ENCODE data around the gene PLOD3. TPM values are rescaled to one million over a fixed set of nuclear protein-coding genes. Genes with fewer than 3 reads are reported as not detected.
A peak's percentile ranks its signal among the peaks of the same experiment; 100 is the strongest.

The PLOD3 gene
- total and polyA plus RNA-seq, 9 of the 15 experiments (the other 6 are each of a cell fraction or from before 2014, with no cell fraction given) = 2.8 to 101 (median 30.9) TPM

- TF ChIP-seq ZNF780A (CRISPR knock-in tag; IDR thresholded peaks at IDR 0.05) = no peak
- peak; percentile 69; the same call in 1 of the 2 replicates for TF ChIP-seq ATF7 (IDR thresholded peaks at IDR 0.05)
- no peak for TF ChIP-seq ETS2 (tag; IDR thresholded peaks at IDR 0.05; ENCODE audit: borderline replicate concordance, poor library complexity, severe bottlenecking)
- TF ChIP-seq, protein P1, sequence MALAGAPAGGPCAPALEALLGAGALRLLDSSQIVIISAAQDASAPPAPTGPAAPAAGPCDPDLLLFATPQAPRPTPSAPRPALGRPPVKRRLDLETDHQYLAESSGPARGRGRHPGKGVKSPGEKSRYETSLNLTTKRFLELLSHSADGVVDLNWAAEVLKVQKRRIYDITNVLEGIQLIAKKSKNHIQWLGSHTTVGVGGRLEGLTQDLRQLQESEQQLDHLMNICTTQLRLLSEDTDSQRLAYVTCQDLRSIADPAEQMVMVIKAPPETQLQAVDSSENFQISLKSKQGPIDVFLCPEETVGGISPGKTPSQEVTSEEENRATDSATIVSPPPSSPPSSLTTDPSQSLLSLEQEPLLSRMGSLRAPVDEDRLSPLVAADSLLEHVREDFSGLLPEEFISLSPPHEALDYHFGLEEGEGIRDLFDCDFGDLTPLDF (CRISPR knock-in tag; IDR thresholded peaks at IDR 0.05) = 0 out of 2 replicates have a peak, but pooled peaks have one; percentile 31
- no peak for TF ChIP-seq ZNF707 (CRISPR knock-in tag; conservative IDR thresholded peaks at IDR 0.05)
- TF ChIP-seq, protein P2, sequence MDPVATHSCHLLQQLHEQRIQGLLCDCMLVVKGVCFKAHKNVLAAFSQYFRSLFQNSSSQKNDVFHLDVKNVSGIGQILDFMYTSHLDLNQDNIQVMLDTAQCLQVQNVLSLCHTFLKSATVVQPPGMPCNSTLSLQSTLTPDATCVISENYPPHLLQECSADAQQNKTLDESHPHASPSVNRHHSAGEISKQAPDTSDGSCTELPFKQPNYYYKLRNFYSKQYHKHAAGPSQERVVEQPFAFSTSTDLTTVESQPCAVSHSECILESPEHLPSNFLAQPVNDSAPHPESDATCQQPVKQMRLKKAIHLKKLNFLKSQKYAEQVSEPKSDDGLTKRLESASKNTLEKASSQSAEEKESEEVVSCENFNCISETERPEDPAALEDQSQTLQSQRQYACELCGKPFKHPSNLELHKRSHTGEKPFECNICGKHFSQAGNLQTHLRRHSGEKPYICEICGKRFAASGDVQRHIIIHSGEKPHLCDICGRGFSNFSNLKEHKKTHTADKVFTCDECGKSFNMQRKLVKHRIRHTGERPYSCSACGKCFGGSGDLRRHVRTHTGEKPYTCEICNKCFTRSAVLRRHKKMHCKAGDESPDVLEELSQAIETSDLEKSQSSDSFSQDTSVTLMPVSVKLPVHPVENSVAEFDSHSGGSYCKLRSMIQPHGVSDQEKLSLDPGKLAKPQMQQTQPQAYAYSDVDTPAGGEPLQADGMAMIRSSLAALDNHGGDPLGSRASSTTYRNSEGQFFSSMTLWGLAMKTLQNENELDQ (CRISPR knock-in tag; IDR thresholded peaks at IDR 0.05; ENCODE audit: borderline replicate concordance) = no peak
- TF ChIP-seq ZNF830 (CRISPR knock-in tag; IDR thresholded peaks at IDR 0.05) = no peak
- no peak for TF ChIP-seq ZC3H4 (CRISPR knock-in tag; IDR thresholded peaks at IDR 0.05; ENCODE audit: borderline replicate concordance)
- TF ChIP-seq, protein P3, sequence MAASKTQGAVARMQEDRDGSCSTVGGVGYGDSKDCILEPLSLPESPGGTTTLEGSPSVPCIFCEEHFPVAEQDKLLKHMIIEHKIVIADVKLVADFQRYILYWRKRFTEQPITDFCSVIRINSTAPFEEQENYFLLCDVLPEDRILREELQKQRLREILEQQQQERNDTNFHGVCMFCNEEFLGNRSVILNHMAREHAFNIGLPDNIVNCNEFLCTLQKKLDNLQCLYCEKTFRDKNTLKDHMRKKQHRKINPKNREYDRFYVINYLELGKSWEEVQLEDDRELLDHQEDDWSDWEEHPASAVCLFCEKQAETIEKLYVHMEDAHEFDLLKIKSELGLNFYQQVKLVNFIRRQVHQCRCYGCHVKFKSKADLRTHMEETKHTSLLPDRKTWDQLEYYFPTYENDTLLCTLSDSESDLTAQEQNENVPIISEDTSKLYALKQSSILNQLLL (CRISPR knock-in tag; IDR thresholded peaks at IDR 0.05; ENCODE audit: borderline replicate concordance) = no peak
- peak; percentile 75 for TF ChIP-seq PHF21A (IDR thresholded peaks at IDR 0.05; ENCODE audit: borderline replicate concordance, low read depth)
- TF ChIP-seq CAMTA2 (CRISPR knock-in tag; conservative IDR thresholded peaks at IDR 0.05) = 0 out of 2 replicates have a peak, but pooled peaks have one; percentile 37
- TF ChIP-seq BCL6 (CRISPR knock-in tag; IDR thresholded peaks at IDR 0.05) = no peak
- TF ChIP-seq THRA (IDR thresholded peaks at IDR 0.05) = no peak
- no peak for TF ChIP-seq PRMT5 (CRISPR knock-in tag; IDR thresholded peaks at IDR 0.05)
- peak; percentile 40 for TF ChIP-seq HNRNPLL (IDR thresholded peaks at IDR 0.05; ENCODE audit: low read depth, low read length, poor library complexity, severe bottlenecking)
- no peak for TF ChIP-seq SAFB2 (IDR thresholded peaks at IDR 0.05; ENCODE audit: borderline replicate concordance, low read depth, low read length, severe bottlenecking)
- no peak for TF ChIP-seq MYBL2 (IDR thresholded peaks at IDR 0.05; ENCODE audit: low read depth)
- no peak for TF ChIP-seq MYBL2 (CRISPR knock-in tag; IDR thresholded peaks at IDR 0.05; ENCODE audit: borderline replicate concordance)
- TF ChIP-seq ARHGAP35 (IDR thresholded peaks at IDR 0.05; ENCODE audit: partially characterized antibody) = no peak
- TF ChIP-seq, protein P4, sequence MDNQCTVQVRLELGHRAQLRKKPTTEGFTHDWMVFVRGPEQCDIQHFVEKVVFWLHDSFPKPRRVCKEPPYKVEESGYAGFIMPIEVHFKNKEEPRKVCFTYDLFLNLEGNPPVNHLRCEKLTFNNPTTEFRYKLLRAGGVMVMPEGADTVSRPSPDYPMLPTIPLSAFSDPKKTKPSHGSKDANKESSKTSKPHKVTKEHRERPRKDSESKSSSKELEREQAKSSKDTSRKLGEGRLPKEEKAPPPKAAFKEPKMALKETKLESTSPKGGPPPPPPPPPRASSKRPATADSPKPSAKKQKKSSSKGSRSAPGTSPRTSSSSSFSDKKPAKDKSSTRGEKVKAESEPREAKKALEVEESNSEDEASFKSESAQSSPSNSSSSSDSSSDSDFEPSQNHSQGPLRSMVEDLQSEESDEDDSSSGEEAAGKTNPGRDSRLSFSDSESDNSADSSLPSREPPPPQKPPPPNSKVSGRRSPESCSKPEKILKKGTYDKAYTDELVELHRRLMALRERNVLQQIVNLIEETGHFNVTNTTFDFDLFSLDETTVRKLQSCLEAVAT (IDR thresholded peaks at IDR 0.05) = no peak
Measured at GRCh38 chr7:101217388-101218235, at the start of gene PLOD3, which contains the start of gene ZNHIT1 (continued).

Data from K562 (cell line).